Measurements from ENCODE around the gene PHLDB3. TPM values are rescaled to one million over a fixed set of nuclear protein-coding genes. Genes with fewer than 3 reads are reported as not detected.

The PHLDB3 gene
- total and polyA plus RNA-seq, 2 of the 4 experiments (the other 2 are of a cell fraction), result 2.9 to 10.6 TPM

- no peak overlapping the region; the same call in 1 of the 2 replicates for H2BK20ac ChIP-seq (ENCODE audit: low read depth, low read length)
- 0 out of 2 replicates have a peak, but pooled peaks cover 2% of the 10 kb centered on the region for H3K27me3 ChIP-seq (ENCODE audit: control insufficient read depth, insufficient read depth, low read length)
- dilution Hi-C loops (cut with HindIII; ENCODE audit: low sequenced_read_pairs, unreplicated experiment), result no loop called here
- in situ Hi-C loops (cut with MboI; ENCODE audit: low sequenced_read_pairs), result no loop called here
- H4K5ac ChIP-seq (ENCODE audit: low read depth, low read length), result no peak overlapping the region
- no peaks in the 10 kb centered on the region for H3K79me1 ChIP-seq (ENCODE audit: low read depth in 1 of 2, low read length in 2 of 2)
- 0 out of 2 replicates have a peak, but pooled peaks cover 3% of the 10 kb centered on the region for H3K9me1 ChIP-seq (ENCODE audit: insufficient read depth, low read length)
- no peak overlapping the region for H4K8ac ChIP-seq (ENCODE audit: low read depth in 2 of 2, low read length in 2 of 2)
- no peaks in the 10 kb centered on the region; the same call in none of the 2 replicates for H4K20me1 ChIP-seq (ENCODE audit: insufficient read depth, low read length)
- H3K23ac ChIP-seq (ENCODE audit: low read depth, low read length), result peak overlapping the region; percentile 63; the same call in 1 of the 2 replicates
- H3K4ac ChIP-seq (ENCODE audit: low read depth, low read length), result peak overlapping the region; percentile 31; the same call in 1 of the 2 replicates
- H3K36me3 ChIP-seq (ENCODE audit: control insufficient read depth, insufficient read depth, low read length), result no peaks in the 10 kb centered on the region
- intact Hi-C loops (cut with micrococcal nuclease), result no loop called here
- WGBS, 2 experiments (ENCODE audit: extremely low coverage in 2 of 2, insufficient read length in 1 of 2), result 83% methylated on average over 1 of the region's 14 CpGs; no CpG with 5 or more reads in 1 of the 2 experiments
- CTCF ChIA-PET, result interaction anchor here (0.6 to 2.4 kb wide), 5 partner anchors 8 to 80 kb away, joined by 3 to 8 read pairs (median 5); no protein-coding TSS in a partner anchor
- POLR2A ChIA-PET (ENCODE audit: unreplicated experiment), result no interaction called here
- ATAC-seq (ENCODE audit: low read depth) (no peak), DNase-seq (no peak)
- no peak overlapping the region for H2AK9ac ChIP-seq (replicated peaks; ENCODE audit: low read depth, low read length, poor library complexity)
- no peak overlapping the region for H2BK120ac ChIP-seq (ENCODE audit: low read depth, low read length)
- H3K4me1 ChIP-seq (ENCODE audit: control insufficient read depth, insufficient read depth, low read length), result peaks cover 3% of the 10 kb centered on the region; the same call in 1 of the 2 replicates
- no peak overlapping the region for H3K14ac ChIP-seq (replicated peaks; ENCODE audit: low read depth, low read length)
- H3K9ac ChIP-seq (ENCODE audit: low read depth, low read length), result no peak overlapping the region
- no TSS peak for BruUV-seq (replicated peaks)
- no peak overlapping the region for H3K4me3 ChIP-seq (ENCODE audit: insufficient read depth, low read depth, low read length)
- H3K56ac ChIP-seq (ENCODE audit: extremely low read depth, insufficient read depth, low read length), result no peak overlapping the region
- peaks cover 3% of the 10 kb centered on the region; the same call in 1 of the 2 replicates for H3K9me3 ChIP-seq (ENCODE audit: control insufficient read depth, insufficient read depth, low read length)
- no peak overlapping the region for H4K91ac ChIP-seq (ENCODE audit: insufficient read depth, low read depth, low read length)
- H2AFZ ChIP-seq (replicated peaks; ENCODE audit: low read length, poor library complexity), result no peak overlapping the region
- H2AK5ac ChIP-seq (ENCODE audit: low read depth, low read length), result no peak overlapping the region
- H3K18ac ChIP-seq (ENCODE audit: low read depth, low read length), result no peak overlapping the region
- no peak overlapping the region for H2BK15ac ChIP-seq (ENCODE audit: low read depth, low read length)
- no peak overlapping the region for H3K4me2 ChIP-seq (ENCODE audit: low read depth, low read length)
- TF ChIP-seq RFX5 (IDR thresholded peaks at IDR 0.05; ENCODE audit: low read depth, low read length), result no peak
- TF ChIP-seq FOS (IDR thresholded peaks at IDR 0.05; ENCODE audit: low read depth, low read length), result no peak
- TF ChIP-seq RAD21 (IDR thresholded peaks at IDR 0.05; ENCODE audit: low read length), result no peak
- H2BK5ac ChIP-seq (ENCODE audit: low read depth, low read length, poor library complexity, severe bottlenecking), result no peak overlapping the region
- no peak overlapping the region for H3K27ac ChIP-seq (ENCODE audit: insufficient read depth, low read length)
Measured at GRCh38 chr19:43439032-43439708, 65.4 kb downstream of the PHLDB3 start.
